Mammary epithelial cell (primary cell): ENCODE results near the gene OR6C68.
"Not testable (repeated sequence)": the region's sequence is repeated elsewhere in the genome, so short reads cannot be mapped to it uniquely, and the experiment has no call there.

Experiments
- CTCF ChIP-seq, 2 donors: IDR thresholded peaks in 1 of 2; conservative IDR thresholded peaks in 1 of 2; 2 replicates each; pipeline ENCODE4 v1.5.1; 2011 to 2012; ENCODE audit warnings: inconsistent platforms in 2 of 2, low read length in 2 of 2, mild to moderate bottlenecking in 2 of 2, control low read depth in 1 of 2, low read depth in 1 of 2; ENCODE audit not compliant: insufficient read depth in 1 of 2; ENCODE audit errors: extremely low read depth in 1 of 2
- EZH2 ChIP-seq: IDR thresholded peaks from 2 replicates; pipeline ENCODE4 v1.6.1; 2012; ENCODE audit warnings: low read length, inconsistent platforms, borderline replicate concordance

GRCh38 chr12:55484284-55484683 is 7.9 kb upstream of the OR6C68 start:
- not testable (repeated sequence) for TF ChIP-seq CTCF (conservative IDR thresholded peaks at IDR 0.05 in 1 of 2, IDR thresholded peaks at IDR 0.05 in 1 of 2; ENCODE audit: extremely low read depth in 1 of 2, insufficient read depth in 1 of 2, low read depth in 1 of 2, low read length in 2 of 2); EZH2
